Adrenal gland (tissue), 5 donors: ENCODE data around the gene PAWR.

Source experiments
- POLR2A ChIP-seq, 2 donors: fragments of 450-650 bp; IDR thresholded peaks; one replicate each; pipeline ENCODE4 v1.6.1; 2017; ENCODE audit warnings: antibody characterized with exemption in 2 of 2, mild to moderate bottlenecking in 2 of 2, moderate library complexity in 1 of 2
- TF ChIP-seq, protein P1 (sequence below), 6 experiments: fragments of 450-650 bp in 4 of 6; fragments of 200-600 bp in 2 of 6; sonication (generic) in 1 of 6; IDR thresholded peaks; 1 replicate in 5 of 6; 2 replicates in 1 of 6; pipeline versions ENCODE4 v1.5.1 to v1.8.0; 2016 to 2021; ENCODE audit warnings: antibody characterized with exemption in 6 of 6, mild to moderate bottlenecking in 2 of 6, moderate library complexity in 1 of 6
- donor health status: DM: no; HTN: no; CAD: no.

DNA sequence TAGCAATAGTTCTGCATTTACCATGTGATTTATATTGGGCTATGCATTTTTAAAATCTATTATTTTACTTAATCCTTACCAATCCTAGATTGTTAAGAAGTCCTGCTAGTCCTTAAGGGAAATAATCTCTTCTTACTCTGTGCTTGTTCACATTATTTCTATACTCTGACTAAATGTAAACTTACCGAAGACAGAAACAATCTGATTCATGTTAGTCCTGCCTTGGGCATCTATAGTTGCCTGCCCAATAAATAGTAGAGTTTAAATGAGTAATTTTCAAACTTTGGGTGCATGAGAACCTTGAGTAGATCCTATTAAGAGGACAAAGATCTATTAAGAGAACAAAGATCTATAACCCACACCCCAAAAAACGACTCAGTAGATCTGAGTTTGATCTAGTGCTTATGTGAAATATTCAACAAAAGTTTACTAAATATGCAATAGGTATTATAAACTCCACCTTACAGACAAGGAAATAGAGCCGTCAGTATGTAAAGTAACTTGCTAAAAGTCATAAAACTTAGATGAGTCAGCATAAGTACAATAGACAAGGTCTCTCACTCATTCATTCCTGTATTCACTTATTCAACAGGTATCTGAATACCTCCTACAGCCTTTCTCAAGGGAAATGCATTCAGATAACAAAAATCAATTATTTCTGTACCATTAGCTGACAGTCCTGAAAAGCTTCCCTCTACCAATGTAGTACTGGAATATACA lies 127.6 kb downstream of the PAWR start:
- TF ChIP-seq, protein P1, sequence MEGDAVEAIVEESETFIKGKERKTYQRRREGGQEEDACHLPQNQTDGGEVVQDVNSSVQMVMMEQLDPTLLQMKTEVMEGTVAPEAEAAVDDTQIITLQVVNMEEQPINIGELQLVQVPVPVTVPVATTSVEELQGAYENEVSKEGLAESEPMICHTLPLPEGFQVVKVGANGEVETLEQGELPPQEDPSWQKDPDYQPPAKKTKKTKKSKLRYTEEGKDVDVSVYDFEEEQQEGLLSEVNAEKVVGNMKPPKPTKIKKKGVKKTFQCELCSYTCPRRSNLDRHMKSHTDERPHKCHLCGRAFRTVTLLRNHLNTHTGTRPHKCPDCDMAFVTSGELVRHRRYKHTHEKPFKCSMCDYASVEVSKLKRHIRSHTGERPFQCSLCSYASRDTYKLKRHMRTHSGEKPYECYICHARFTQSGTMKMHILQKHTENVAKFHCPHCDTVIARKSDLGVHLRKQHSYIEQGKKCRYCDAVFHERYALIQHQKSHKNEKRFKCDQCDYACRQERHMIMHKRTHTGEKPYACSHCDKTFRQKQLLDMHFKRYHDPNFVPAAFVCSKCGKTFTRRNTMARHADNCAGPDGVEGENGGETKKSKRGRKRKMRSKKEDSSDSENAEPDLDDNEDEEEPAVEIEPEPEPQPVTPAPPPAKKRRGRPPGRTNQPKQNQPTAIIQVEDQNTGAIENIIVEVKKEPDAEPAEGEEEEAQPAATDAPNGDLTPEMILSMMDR (IDR thresholded peaks at IDR 0.05): no peak
- no peak for TF ChIP-seq POLR2A (IDR thresholded peaks at IDR 0.05)
